ENCODE measurements around the gene TIPARP.

- TF ChIP-seq POLR2A (IDR thresholded peaks at IDR 0.05) (no peak), CTCF (IDR thresholded peaks at IDR 0.05) (no peak)
Measured at GRCh38 chr3:156677536-156677935, 3.1 kb downstream of the TIPARP start.
